Inflammatory macrophage (primary cell): ENCODE measurements around the gene CGB7.
A peak's percentile ranks its signal among the peaks of the same experiment; 100 is the strongest.
"Not testable (repeated sequence)": the region's sequence is repeated elsewhere in the genome, so short reads cannot be mapped to it uniquely, and the experiment has no call there.

Experiments
- DNase-seq, 2 donors: peaks; one replicate each; pipeline ENCODE4 v3.0.0-alpha.2; 2020 to 2022

CGB7 gene

GRCh38 chr19:49073514-49074378 is 16.2 kb upstream of the CGB7 start:
- DNase-seq, result peak; percentile 28 to 46

- peak in 1 of 2 donors; percentile 25 for DNase-seq
Observed at GRCh38 chr19:49071860-49072547, 14.5 kb upstream of the CGB7 start.

GRCh38 chr19:49070416-49070815 is 12.9 kb upstream of the CGB7 start:
- DNase-seq, result no peak

- no peak for DNase-seq
Observed at GRCh38 chr19:49069026-49069425, 11.5 kb upstream of the CGB7 start.

- DNase-seq, result no peak
Observed at GRCh38 chr19:49067554-49067953, 10.0 kb upstream of the CGB7 start.

GRCh38 chr19:49065905-49066512 is 8.5 kb upstream of the CGB7 start:
- no peak for DNase-seq

- no peak for DNase-seq
Observed at GRCh38 chr19:49064768-49065611, 7.4 kb upstream of the CGB7 start, which contains the start of gene NTF4. NTF4 (minus strand) TSS chr19:49064818; CDS start chr19:49061997, 2,821 bp downstream.

- no peak for DNase-seq
Observed at GRCh38 chr19:49064029-49064629, 6.6 kb upstream of the CGB7 start.

- DNase-seq, result no peak
Observed at GRCh38 chr19:49061445-49061844, 3.9 kb upstream of the CGB7 start.

- no peak for DNase-seq
Observed at GRCh38 chr19:49061000-49061399, 3.5 kb upstream of the CGB7 start.

- no peak for DNase-seq
Observed at GRCh38 chr19:49059053-49059452, 1.5 kb upstream of the CGB7 start.

- DNase-seq, result no peak
Observed at GRCh38 chr19:49058562-49058961, 1.0 kb upstream of the CGB7 start.

GRCh38 chr19:49056902-49057596 is 500 bp downstream of the CGB7 start:
- not testable (repeated sequence) for DNase-seq

- peak; percentile 7 to 43 for DNase-seq
Observed at GRCh38 chr19:49056101-49056901, 1.2 kb downstream of the CGB7 start.

- not testable (repeated sequence) for DNase-seq
Observed at GRCh38 chr19:49050376-49051033, 7.0 kb downstream of the CGB7 start.

- not testable (repeated sequence) for DNase-seq
Observed at GRCh38 chr19:49049834-49050233, 7.7 kb downstream of the CGB7 start.

- not testable (repeated sequence) for DNase-seq
Observed at GRCh38 chr19:49049011-49049410, 8.5 kb downstream of the CGB7 start, which contains the start of gene CGB8. CGB8 (minus strand) TSS chr19:49049111; CDS start chr19:49048739, 372 bp downstream.

GRCh38 chr19:49043548-49043947 is 14.0 kb downstream of the CGB7 start, which contains the start of gene CGB5:
CGB5 (plus strand) TSS chr19:49043848; CDS start chr19:49044210, 362 bp downstream.
- not testable (repeated sequence) for DNase-seq

- DNase-seq, result not testable (repeated sequence)
Observed at GRCh38 chr19:49042666-49043065, 14.9 kb downstream of the CGB7 start.

- no peak for DNase-seq
Observed at GRCh38 chr19:49042177-49042576, 15.4 kb downstream of the CGB7 start.
